ENCODE data around the gene RALGPS2. TPM values are rescaled to one million over a fixed set of nuclear protein-coding genes. Genes with fewer than 3 reads are reported as not detected.

RALGPS2 gene
- polyA plus RNA-seq, 3 donors: 2.0 to 4.2 (median 2.3) TPM

DNA sequence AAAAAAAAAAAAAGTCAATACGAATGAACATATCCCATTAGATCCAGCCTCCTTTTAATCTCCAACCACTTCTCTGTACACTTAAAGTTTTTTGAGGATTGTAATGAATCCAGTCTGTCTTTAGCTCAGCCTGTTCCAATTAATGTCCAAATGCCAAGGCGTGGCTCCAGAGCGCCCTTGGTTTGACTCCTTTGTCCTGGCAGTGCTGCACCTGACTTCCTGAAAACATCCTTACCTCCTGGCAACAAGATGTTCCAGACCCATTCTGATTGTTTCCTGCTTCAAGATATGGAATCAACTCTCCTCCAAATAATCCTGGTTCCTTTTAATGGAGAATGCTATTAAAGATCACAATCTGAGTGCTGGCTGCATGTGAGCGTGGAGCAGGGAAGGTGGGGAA is 226.6 kb downstream of the RALGPS2 start:
- H3K79me2 ChIP-seq (ENCODE audit: insufficient read depth, low read length): no peaks in the 10 kb centered on the region
- no peaks in the 10 kb centered on the region for H3K36me3 Mint-ChIP-seq
- peaks cover 2% of the 10 kb centered on the region for H3K4me1 Mint-ChIP-seq
- TF ChIP-seq, protein P1, sequence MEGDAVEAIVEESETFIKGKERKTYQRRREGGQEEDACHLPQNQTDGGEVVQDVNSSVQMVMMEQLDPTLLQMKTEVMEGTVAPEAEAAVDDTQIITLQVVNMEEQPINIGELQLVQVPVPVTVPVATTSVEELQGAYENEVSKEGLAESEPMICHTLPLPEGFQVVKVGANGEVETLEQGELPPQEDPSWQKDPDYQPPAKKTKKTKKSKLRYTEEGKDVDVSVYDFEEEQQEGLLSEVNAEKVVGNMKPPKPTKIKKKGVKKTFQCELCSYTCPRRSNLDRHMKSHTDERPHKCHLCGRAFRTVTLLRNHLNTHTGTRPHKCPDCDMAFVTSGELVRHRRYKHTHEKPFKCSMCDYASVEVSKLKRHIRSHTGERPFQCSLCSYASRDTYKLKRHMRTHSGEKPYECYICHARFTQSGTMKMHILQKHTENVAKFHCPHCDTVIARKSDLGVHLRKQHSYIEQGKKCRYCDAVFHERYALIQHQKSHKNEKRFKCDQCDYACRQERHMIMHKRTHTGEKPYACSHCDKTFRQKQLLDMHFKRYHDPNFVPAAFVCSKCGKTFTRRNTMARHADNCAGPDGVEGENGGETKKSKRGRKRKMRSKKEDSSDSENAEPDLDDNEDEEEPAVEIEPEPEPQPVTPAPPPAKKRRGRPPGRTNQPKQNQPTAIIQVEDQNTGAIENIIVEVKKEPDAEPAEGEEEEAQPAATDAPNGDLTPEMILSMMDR (IDR thresholded peaks at IDR 0.05): no peak
- no peak overlapping the region for H3K27ac Mint-ChIP-seq
- H3K9me3 Mint-ChIP-seq: peaks cover 0 to 3% (median 0%) of the 10 kb centered on the region in 7 donors
- 95% methylated on average over 2 of the region's 4 CpGs for WGBS (ENCODE audit: insufficient coverage)
- no peak overlapping the region for H2AFZ ChIP-seq (ENCODE audit: insufficient read depth, low read depth, low read length, poor library complexity, severe bottlenecking)
- H4K20me1 ChIP-seq (ENCODE audit: insufficient read depth, low read length): no peaks in the 10 kb centered on the region
- H3K4me3 Mint-ChIP-seq: no peak overlapping the region
- H3K27ac ChIP-seq (ENCODE audit: low read depth in 1 of 2, low read length in 2 of 2): no peak overlapping the region
- H3K9ac ChIP-seq (ENCODE audit: insufficient read depth, low read length, poor library complexity, severe bottlenecking): no peak overlapping the region
- no peaks in the 10 kb centered on the region for H3K36me3 ChIP-seq (replicated peaks in 1 of 2; ENCODE audit: control insufficient read depth in 1 of 2, insufficient read depth in 2 of 2, low read length in 2 of 2)
- H3K9me3 ChIP-seq (replicated peaks in 1 of 2; ENCODE audit: control insufficient read depth in 1 of 2, insufficient read depth in 1 of 2, low read length in 2 of 2): no peaks in the 10 kb centered on the region
- intact Hi-C loops (cut with micrococcal nuclease): no loop called here
- DNase-seq: no peak
- H3K27me3 Mint-ChIP-seq (ENCODE audit: low read depth in 3 of 3): no peaks in the 10 kb centered on the region
- H3K4me1 ChIP-seq (ENCODE audit: control insufficient read depth in 1 of 2, insufficient read depth in 2 of 2, low read length in 2 of 2): no peaks in the 10 kb centered on the region
- H3K27me3 ChIP-seq (ENCODE audit: control insufficient read depth in 2 of 2, insufficient read depth in 2 of 2, low read length in 2 of 2): no peaks in the 10 kb centered on the region
- no peak overlapping the region for H3K4me2 ChIP-seq (replicated peaks; ENCODE audit: extremely low read depth, low read length, poor library complexity, severe bottlenecking)
- no peak overlapping the region for H3K4me3 ChIP-seq (replicated peaks in 1 of 3; ENCODE audit: low read depth in 2 of 3, low read length in 3 of 3)

DNA sequence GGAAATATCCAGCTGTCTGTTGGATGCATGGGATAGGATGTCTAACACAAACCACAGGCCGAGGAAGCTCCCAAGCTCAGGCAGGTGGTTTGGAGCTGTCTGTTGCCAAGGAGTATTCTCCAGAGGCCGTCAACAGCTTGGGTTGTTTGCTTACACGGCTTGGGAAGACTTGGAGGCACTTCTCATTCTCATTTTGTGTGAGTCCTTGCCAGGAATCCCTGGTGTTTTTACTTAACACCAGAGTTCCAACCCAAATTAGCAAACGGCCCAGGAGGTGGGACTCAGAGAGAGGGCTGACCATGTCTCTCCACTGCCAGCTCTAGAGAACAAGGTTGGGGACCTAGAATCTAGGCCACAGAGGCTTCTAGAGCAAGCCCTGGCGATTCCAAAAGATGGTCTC is 228.0 kb downstream of the RALGPS2 start:
- no peak for DNase-seq
- Histone ChIP-seq H3K27me3 (ENCODE audit: control insufficient read depth in 2 of 2, insufficient read depth in 2 of 2, low read length in 2 of 2) (no peaks in the 10 kb centered on the region), H3K4me2 (replicated peaks; ENCODE audit: extremely low read depth, low read length, poor library complexity, severe bottlenecking) (no peak overlapping the region), H3K9ac (ENCODE audit: insufficient read depth, low read length, poor library complexity, severe bottlenecking) (no peak overlapping the region), H3K79me2 (ENCODE audit: insufficient read depth, low read length) (no peaks in the 10 kb centered on the region), H3K27ac (ENCODE audit: low read depth in 1 of 2, low read length in 2 of 2) (no peak overlapping the region), H3K36me3 (replicated peaks in 1 of 2; ENCODE audit: control insufficient read depth in 1 of 2, insufficient read depth in 2 of 2, low read length in 2 of 2) (no peaks in the 10 kb centered on the region), H3K9me3 (replicated peaks in 1 of 2; ENCODE audit: control insufficient read depth in 1 of 2, insufficient read depth in 1 of 2, low read length in 2 of 2) (no peaks in the 10 kb centered on the region), H2AFZ (ENCODE audit: insufficient read depth, low read depth, low read length, poor library complexity, severe bottlenecking) (no peak overlapping the region), H3K4me1 (ENCODE audit: control insufficient read depth in 1 of 2, insufficient read depth in 2 of 2, low read length in 2 of 2) (no peaks in the 10 kb centered on the region), H4K20me1 (ENCODE audit: insufficient read depth, low read length) (no peaks in the 10 kb centered on the region), H3K4me3 (replicated peaks in 1 of 3; ENCODE audit: low read depth in 2 of 3, low read length in 3 of 3) (no peak overlapping the region)
- Mint-ChIP-seq H3K36me3 (no peaks in the 10 kb centered on the region), H3K27ac (no peak overlapping the region), H3K27me3 (ENCODE audit: low read depth in 3 of 3) (peaks cover 0 to 1% (median 0%) of the 10 kb centered on the region in 3 donors), H3K4me1 (no peaks in the 10 kb centered on the region), H3K9me3 (peaks cover 0 to 3% (median 0%) of the 10 kb centered on the region in 7 donors), H3K4me3 (no peak overlapping the region)
- WGBS (ENCODE audit: insufficient coverage): 81% methylated on average over 3 of the region's 5 CpGs
- intact Hi-C loops (cut with micrococcal nuclease): no loop called here
- TF ChIP-seq, protein P1 (IDR thresholded peaks at IDR 0.05): no peak
